Trophoblast cell (in vitro differentiated cells and primary cell): ENCODE data around the gene PABPN1.

Experiments
- DNase-seq, 2 donors: peaks; one replicate each; pipeline ENCODE4 v3.0.0-alpha.2; 2016
- H2AFZ ChIP-seq: 2 replicates; pipeline ENCODE4 v1.6.1; 2013; ENCODE audit warnings: low read length, moderate library complexity, mild to moderate bottlenecking; ENCODE audit not compliant: insufficient read depth, poor library complexity
- H2AK5ac ChIP-seq: 2 replicates; pipeline ENCODE4 v1.6.1; 2013; ENCODE audit warnings: mild to moderate bottlenecking, low read length
- H2BK120ac ChIP-seq: 2 replicates; pipeline ENCODE4 v1.6.1; 2013; ENCODE audit warnings: low read length, mild to moderate bottlenecking, moderate library complexity; ENCODE audit not compliant: insufficient read depth, poor library complexity
- H2BK12ac ChIP-seq: 2 replicates; pipeline ENCODE4 v1.6.1; 2013; ENCODE audit warnings: mild to moderate bottlenecking, low read length, moderate library complexity
- H2BK5ac ChIP-seq: 2 replicates; pipeline ENCODE4 v1.6.1; 2013; ENCODE audit warnings: low read length, low read depth, moderate library complexity, mild to moderate bottlenecking; ENCODE audit not compliant: poor library complexity
- H3K14ac ChIP-seq: 2 replicates; pipeline ENCODE4 v1.6.1; 2013; ENCODE audit warnings: mild to moderate bottlenecking, low read length
- H3K18ac ChIP-seq: 2 replicates; pipeline ENCODE4 v1.6.1; 2013; ENCODE audit warnings: mild to moderate bottlenecking, low read length
- H3K23ac ChIP-seq: 2 replicates; pipeline ENCODE4 v1.6.1; 2013; ENCODE audit warnings: low read length
- H3K27ac ChIP-seq: 2 replicates; pipeline ENCODE4 v1.5.1; 2013; ENCODE audit warnings: low read depth, mild to moderate bottlenecking, inconsistent platforms, low read length, moderate library complexity
- H3K27me3 ChIP-seq: 2 replicates; pipeline ENCODE4 v1.6.1; 2013; ENCODE audit warnings: inconsistent platforms, mild to moderate bottlenecking, low read length, moderate library complexity; ENCODE audit not compliant: insufficient read depth
- H3K36me3 ChIP-seq, 2 experiments: 1 replicate in 1 of 2; 2 replicates in 1 of 2; pipeline ENCODE4 v1.6.1; 2013; ENCODE audit warnings: low read length in 2 of 2, mild to moderate bottlenecking in 2 of 2, moderate library complexity in 1 of 2; ENCODE audit not compliant: insufficient read depth in 2 of 2, control insufficient read depth in 1 of 2
- H3K4ac ChIP-seq: 2 replicates; pipeline ENCODE4 v1.6.1; 2013; ENCODE audit warnings: low read depth, mild to moderate bottlenecking, low read length, moderate library complexity
- H3K4me1 ChIP-seq, 2 experiments: 1 replicate in 1 of 2; 2 replicates in 1 of 2; pipeline ENCODE4 v1.6.1; 2013; ENCODE audit warnings: low read length in 2 of 2, mild to moderate bottlenecking in 2 of 2, moderate library complexity in 1 of 2; ENCODE audit not compliant: insufficient read depth in 2 of 2, control insufficient read depth in 1 of 2
- H3K4me2 ChIP-seq: 2 replicates; pipeline ENCODE4 v1.6.1; 2013; ENCODE audit warnings: inconsistent platforms, mild to moderate bottlenecking, low read length, moderate library complexity
- H3K4me3 ChIP-seq: 2 replicates; pipeline ENCODE4 v1.5.1; 2013; ENCODE audit warnings: mild to moderate bottlenecking, low read depth, low read length, inconsistent platforms
- H3K79me1 ChIP-seq: one replicate; pipeline ENCODE4 v1.6.1; 2013; ENCODE audit warnings: low read length
- H3K79me2 ChIP-seq: 2 replicates; pipeline ENCODE4 v1.6.1; 2013; ENCODE audit warnings: low read length, mild to moderate bottlenecking; ENCODE audit not compliant: control insufficient read depth, insufficient read depth, poor library complexity
- H3K9ac ChIP-seq: 2 replicates; pipeline ENCODE4 v1.6.1; 2013; ENCODE audit warnings: mild to moderate bottlenecking, low read length
- H3K9me3 ChIP-seq: 2 replicates; pipeline ENCODE4 v1.6.1; 2013; ENCODE audit warnings: low read depth, mild to moderate bottlenecking, control low read depth, inconsistent platforms, low read length; ENCODE audit not compliant: insufficient read depth
- H4K12ac ChIP-seq: 2 replicates; pipeline ENCODE4 v1.6.1; 2013; ENCODE audit warnings: low read depth, mild to moderate bottlenecking, low read length, moderate library complexity
- H4K8ac ChIP-seq: 2 replicates; pipeline ENCODE4 v1.6.1; 2013; ENCODE audit warnings: low read depth, mild to moderate bottlenecking, low read length, moderate library complexity
- H4K91ac ChIP-seq: one replicate; pipeline ENCODE4 v1.6.1; 2013; ENCODE audit warnings: low read depth, mild to moderate bottlenecking, low read length, moderate library complexity
- WGBS: extraction: QIAGEN DNeasy Blood & Tissue Kit; methylation state at CpG from one replicate; pipeline ENCODE4 v1.1.7; 2013; ENCODE audit warnings: missing lambda C conversion rate; ENCODE audit not compliant: insufficient read length, insufficient coverage; ENCODE audit errors: extremely low coverage; 5-methylcytosine and 5-hydroxymethylcytosine counted together

PABPN1 gene

GRCh38 chr14:23281247-23281646, 40.0 kb upstream of the PABPN1 start:
- Histone ChIP-seq H2AK5ac (no peak overlapping the region), H3K36me3 (peaks cover 6 to 9% of the 10 kb centered on the region in 2 experiments), H3K14ac (no peak overlapping the region), H2BK5ac (no peak overlapping the region), H3K4me1 (no peaks in the 10 kb centered on the region), H3K9me3 (no peaks in the 10 kb centered on the region), H2BK12ac (no peak overlapping the region), H3K4me2 (no peak overlapping the region), H2BK120ac (no peak overlapping the region), H2AFZ (no peak overlapping the region), H3K18ac (no peak overlapping the region), H4K91ac (no peak overlapping the region), H3K4ac (no peak overlapping the region), H3K27ac (no peak overlapping the region), H4K12ac (no peak overlapping the region), H3K9ac (no peak overlapping the region), H4K8ac (no peak overlapping the region), H3K27me3 (no peaks in the 10 kb centered on the region), H3K79me2 (peaks cover 7% of the 10 kb centered on the region), H3K79me1 (peaks cover 6% of the 10 kb centered on the region), H3K23ac (peak overlapping the region; percentile 43), H3K4me3 (no peak overlapping the region)
- no CpG with 5 or more reads among the region's 6 CpGs for WGBS
- no peak for DNase-seq

DNA sequence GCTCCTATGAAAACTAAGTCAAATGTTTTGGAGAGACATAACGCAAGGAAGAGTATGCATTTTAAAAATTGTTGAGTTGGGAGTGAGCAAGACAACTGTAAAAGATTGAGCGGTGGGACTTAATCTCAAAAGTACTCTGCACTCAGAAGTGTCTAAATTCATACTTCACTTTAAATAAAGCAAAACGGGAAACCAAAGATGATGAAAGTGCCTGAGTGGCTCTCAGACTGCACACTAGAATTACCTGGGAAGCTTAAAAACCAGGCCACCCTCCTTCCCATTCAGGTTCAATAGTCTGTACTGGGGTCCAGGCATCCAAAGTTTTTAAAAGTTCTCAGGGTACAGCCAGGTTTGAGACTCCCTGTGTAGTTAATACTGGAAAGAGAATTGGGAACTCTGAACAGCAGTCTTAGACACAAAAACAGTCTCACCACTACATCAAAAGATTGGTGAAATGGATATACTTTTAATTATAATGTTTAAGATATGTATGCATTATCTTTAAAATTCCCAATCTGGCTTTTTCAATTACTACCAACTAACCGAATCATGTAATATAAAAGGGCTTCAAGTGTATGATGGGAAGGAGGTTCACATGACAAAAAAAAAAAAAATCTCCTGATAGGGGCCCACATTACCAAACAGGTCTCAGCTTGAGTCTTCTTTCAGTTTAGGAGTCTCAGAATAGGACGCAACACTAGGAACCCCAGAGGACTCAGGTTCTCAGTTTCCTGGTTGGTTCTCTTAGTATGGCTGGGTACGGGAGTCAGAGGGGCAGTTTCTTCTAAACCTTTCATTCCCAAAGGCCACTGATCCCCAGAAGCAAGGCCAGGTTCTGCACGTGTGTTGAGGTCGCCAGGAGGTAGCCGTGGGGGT, 36.4 kb upstream of the PABPN1 start:
- H3K79me2 ChIP-seq = peaks cover 7% of the 10 kb centered on the region
- H4K91ac ChIP-seq = peak overlapping the region; percentile 71
- peak overlapping the region; percentile 94 for H3K4ac ChIP-seq
- peaks cover 3 to 5% of the 10 kb centered on the region in 2 experiments for H3K4me1 ChIP-seq
- peaks cover 0 to 2% of the 10 kb centered on the region in 2 experiments for H3K36me3 ChIP-seq
- H3K23ac ChIP-seq = no peak overlapping the region
- H2BK12ac ChIP-seq = no peak overlapping the region
- H3K9ac ChIP-seq = peak overlapping the region; percentile 43
- H4K8ac ChIP-seq = no peak overlapping the region
- H3K4me2 ChIP-seq = peak overlapping the region; percentile 75
- no peaks in the 10 kb centered on the region for H3K27me3 ChIP-seq
- no peak for DNase-seq
- peak overlapping the region; percentile 29 for H2BK5ac ChIP-seq
- H2AFZ ChIP-seq = no peak overlapping the region
- H3K79me1 ChIP-seq = peaks cover 10% of the 10 kb centered on the region
- H2BK120ac ChIP-seq = no peak overlapping the region
- no peak overlapping the region for H3K27ac ChIP-seq
- H2AK5ac ChIP-seq = no peak overlapping the region
- peak overlapping the region; percentile 59 for H3K14ac ChIP-seq
- H3K4me3 ChIP-seq = peak overlapping the region; percentile 91
- no CpG with 5 or more reads among the region's 9 CpGs for WGBS
- H3K18ac ChIP-seq = peak overlapping the region; percentile 83
- no peaks in the 10 kb centered on the region for H3K9me3 ChIP-seq
- H4K12ac ChIP-seq = peak overlapping the region; percentile 96

- Histone ChIP-seq H3K4ac (peak overlapping the region; percentile 94), H3K4me3 (peak overlapping the region; percentile 91), H3K23ac (no peak overlapping the region), H3K4me1 (peaks cover 3 to 5% of the 10 kb centered on the region in 2 experiments), H2BK12ac (peak overlapping the region; percentile 15), H3K27me3 (no peaks in the 10 kb centered on the region), H4K91ac (peak overlapping the region; percentile 71), H3K14ac (peak overlapping the region; percentile 59), H2AFZ (peak overlapping the region; percentile 77), H3K79me2 (peaks cover 7% of the 10 kb centered on the region), H3K79me1 (peaks cover 10% of the 10 kb centered on the region), H3K27ac (no peak overlapping the region), H4K12ac (peak overlapping the region; percentile 96), H4K8ac (peak overlapping the region; percentile 44), H3K36me3 (peaks cover 0 to 2% of the 10 kb centered on the region in 2 experiments), H2BK5ac (peak overlapping the region; percentile 29), H2AK5ac (no peak overlapping the region), H3K4me2 (peak overlapping the region; percentile 75), H3K18ac (peak overlapping the region; percentile 83), H2BK120ac (peak overlapping the region; percentile 26), H3K9me3 (no peaks in the 10 kb centered on the region), H3K9ac (peak overlapping the region; percentile 74)
- WGBS = no CpG with 5 or more reads among the region's 22 CpGs
- no peak for DNase-seq
Measured at GRCh38 chr14:23285530-23286019, 35.7 kb upstream of the PABPN1 start.

DNA sequence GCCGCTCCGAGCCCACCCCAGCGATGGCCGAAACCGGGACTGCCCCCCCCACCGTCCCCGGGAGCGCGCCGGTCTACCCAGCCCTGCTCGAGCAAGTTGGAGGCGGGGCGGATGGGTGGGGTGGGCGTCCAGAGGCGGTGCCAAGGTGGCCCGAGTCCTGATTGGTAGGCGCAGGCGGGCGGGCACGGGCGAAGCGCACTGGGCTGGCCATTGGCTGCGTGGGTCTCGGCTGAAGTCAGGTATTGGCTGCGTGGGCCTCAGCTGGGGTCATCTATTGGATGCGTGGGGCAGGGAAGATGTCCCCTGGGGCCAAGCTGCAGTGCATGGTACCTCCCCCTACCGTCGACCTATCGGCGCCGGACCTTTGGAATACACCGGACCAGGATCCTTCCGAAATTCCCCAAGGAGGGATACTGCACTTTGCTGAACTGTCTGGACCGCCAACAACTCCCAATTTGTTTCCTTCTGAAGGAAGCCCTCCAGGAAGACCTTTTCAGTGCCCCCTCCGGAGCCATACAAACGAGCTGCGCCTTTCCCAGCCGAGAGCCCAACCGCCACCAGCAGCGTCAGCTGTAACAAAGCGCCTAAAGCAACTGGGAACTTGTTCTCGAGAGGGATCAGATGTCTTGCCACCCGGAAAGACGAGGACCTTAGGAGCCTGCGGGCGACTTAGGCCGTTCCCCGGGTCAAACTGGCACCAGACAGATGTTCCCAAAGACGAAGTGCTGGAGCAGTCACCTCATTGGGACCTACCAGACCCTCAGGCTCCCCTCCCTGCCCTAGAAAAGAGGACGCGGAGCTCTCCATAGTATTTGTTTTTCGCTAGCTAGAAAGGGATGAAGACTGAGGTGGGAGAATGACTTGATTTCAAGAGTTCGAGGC, 35.0 kb upstream of the PABPN1 start, which contains the start of gene HOMEZ:
TSS of gene HOMEZ (minus strand) at position 113 of the 882 bp plus-strand sequence. CDS start 180 bp downstream, outside the sequence.
- WGBS = no CpG with 5 or more reads among the region's 53 CpGs

More for the DNA sequence above, 35.0 kb upstream of the PABPN1 start, which contains the start of gene HOMEZ:
- Histone ChIP-seq H3K79me2 (peaks cover 7% of the 10 kb centered on the region), H3K4me2 (peak within 1 kb of the TSS; percentile 80), H3K4me3 (peak within 1 kb of the TSS; percentile 91), H2AFZ (peak within 1 kb of the TSS; percentile 77), H3K9me3 (no peaks in the 10 kb centered on the region), H3K4ac (peak within 1 kb of the TSS; percentile 94), H4K91ac (peak within 1 kb of the TSS; percentile 71), H2AK5ac (no peak within 1 kb of the TSS), H3K27me3 (no peaks in the 10 kb centered on the region), H3K4me1 (peaks cover 3 to 5% of the 10 kb centered on the region in 2 experiments), H3K23ac (no peak within 1 kb of the TSS), H3K36me3 (peaks cover 0 to 1% of the 10 kb centered on the region in 2 experiments), H4K8ac (peak within 1 kb of the TSS; percentile 85), H3K79me1 (peaks cover 10% of the 10 kb centered on the region), H2BK12ac (peak within 1 kb of the TSS; percentile 17), H2BK5ac (peak within 1 kb of the TSS; percentile 62), H3K9ac (peak within 1 kb of the TSS; percentile 82), H3K14ac (peak within 1 kb of the TSS; percentile 59), H4K12ac (peak within 1 kb of the TSS; percentile 96), H3K27ac (peak within 1 kb of the TSS; percentile 95), H2BK120ac (peak within 1 kb of the TSS; percentile 26), H3K18ac (peak within 1 kb of the TSS; percentile 83)
- DNase-seq = peak; percentile 98 to 99
